Left ventricle myocardium inferior (tissue), 1 donor: ENCODE results near the gene SLIT3. TPM values are rescaled to one million over a fixed set of nuclear protein-coding genes. Genes with fewer than 3 reads are reported as not detected.

Experiments
- DNase-seq: peaks from one replicate; pipeline ENCODE4 v3.0.0-alpha.2; 2020
- H3K27ac ChIP-seq: fragments of 200-600 bp; replicated peaks from 2 replicates; pipeline ENCODE4 v1.8.0; 2021
- H3K27me3 ChIP-seq: fragments of 200-600 bp; 2 replicates; pipeline ENCODE4 v1.8.0; 2021; ENCODE audit warnings: low read depth
- H3K36me3 ChIP-seq: fragments of 200-600 bp; 2 replicates; pipeline ENCODE4 v1.8.0; 2021
- H3K4me1 ChIP-seq: fragments of 200-600 bp; 2 replicates; pipeline ENCODE4 v1.8.0; 2021
- H3K4me3 ChIP-seq: fragments of 200-600 bp; 2 replicates; pipeline ENCODE4 v1.8.0; 2021; ENCODE audit warnings: mild to moderate bottlenecking, moderate library complexity
- H3K9me3 ChIP-seq: fragments of 200-600 bp; replicated peaks from 2 replicates; pipeline ENCODE4 v1.8.0; 2021
- CTCF ChIP-seq: fragments of 200-600 bp; IDR thresholded peaks from 2 replicates; pipeline ENCODE4 v1.8.0; 2021; ENCODE audit warnings: antibody characterized with exemption, mild to moderate bottlenecking, borderline replicate concordance
- intact Hi-C: fragments of 100-400 bp; cut with micrococcal nuclease; formaldehyde crosslinking; loops from one replicate; pipeline ENCODE4 v1.11.0; 2022
- total RNA-seq: library from RNA; stranded (reverse); fragmentation: NEBNext Ultra II Directional; extraction: Animal tissue kit (Norgen Biotek cat#: 25700); gene quantifications from one replicate; pipeline ENCODE4 v1.2.1, GENCODE V29; 2021
- donor health status: DM: no; HTN: yes; CAD: no; lungs with severe emphysema.

Gene SLIT3
- total RNA-seq, 1 donor from 2014 or later, result 22.7 TPM

- DNase-seq, result peak; percentile 65
- intact Hi-C loops, result loop anchor here (5.0 to 10.0 kb wide), 3 partner anchors 317 to 597 kb away; partner anchors contain the start of genes SLIT3 and SPDL1
- TF ChIP-seq CTCF, result peak; percentile 89
- H3K4me1 ChIP-seq, result peaks cover 10% of the 10 kb centered on the region
- peaks cover 31% of the 10 kb centered on the region for H3K27me3 ChIP-seq
- H3K4me3 ChIP-seq, result no peak overlapping the region
- no peaks in the 10 kb centered on the region for H3K9me3 ChIP-seq
- no peaks in the 10 kb centered on the region for H3K36me3 ChIP-seq
- H3K27ac ChIP-seq, result no peak overlapping the region
Measured at GRCh38 chr5:168987543-168988300, 313.2 kb downstream of the SLIT3 start.

- peaks cover 28% of the 10 kb centered on the region for H3K27me3 ChIP-seq
- no peak overlapping the region for H3K4me3 ChIP-seq
- no peaks in the 10 kb centered on the region for H3K36me3 ChIP-seq
- H3K4me1 ChIP-seq, result peaks cover 10% of the 10 kb centered on the region
- TF ChIP-seq CTCF, result no peak
- intact Hi-C loops, result loop anchor here (5.0 to 10.0 kb wide), 3 partner anchors 319 to 599 kb away; partner anchors contain the start of genes SLIT3 and SPDL1
- no peaks in the 10 kb centered on the region for H3K9me3 ChIP-seq
- DNase-seq, result no peak
- H3K27ac ChIP-seq, result no peak overlapping the region
Measured at GRCh38 chr5:168985454-168985853, 315.5 kb downstream of the SLIT3 start.

GRCh38 chr5:168984135-168984675, 316.7 kb downstream of the SLIT3 start:
- no peak overlapping the region for H3K27ac ChIP-seq
- intact Hi-C loops, result loop anchor here (10.0 kb wide), 2 partner anchors 321 to 601 kb away; partner anchors contain the start of genes SLIT3 and SPDL1
- no peaks in the 10 kb centered on the region for H3K36me3 ChIP-seq
- no peak for DNase-seq
- H3K4me3 ChIP-seq, result no peak overlapping the region
- peaks cover 10% of the 10 kb centered on the region for H3K4me1 ChIP-seq
- peaks cover 17% of the 10 kb centered on the region for H3K27me3 ChIP-seq
- no peaks in the 10 kb centered on the region for H3K9me3 ChIP-seq
- TF ChIP-seq CTCF, result no peak

GRCh38 chr5:168979135-168979534, 321.8 kb downstream of the SLIT3 start:
- no peak for DNase-seq
- Histone ChIP-seq H3K9me3 (no peaks in the 10 kb centered on the region), H3K27ac (peak overlapping the region; percentile 4), H3K4me1 (no peaks in the 10 kb centered on the region), H3K4me3 (no peak overlapping the region), H3K36me3 (no peaks in the 10 kb centered on the region), H3K27me3 (no peaks in the 10 kb centered on the region)
- no peak for TF ChIP-seq CTCF
- intact Hi-C loops, result no loop called here

- intact Hi-C loops, result no loop called here
- H3K27me3 ChIP-seq, result no peaks in the 10 kb centered on the region
- no peak overlapping the region for H3K4me3 ChIP-seq
- no peak overlapping the region for H3K27ac ChIP-seq
- no peaks in the 10 kb centered on the region for H3K36me3 ChIP-seq
- no peak for DNase-seq
- no peaks in the 10 kb centered on the region for H3K9me3 ChIP-seq
- no peak for TF ChIP-seq CTCF
- H3K4me1 ChIP-seq, result no peaks in the 10 kb centered on the region
Measured at GRCh38 chr5:168978500-168978899, 322.4 kb downstream of the SLIT3 start.
